ENCODE results near the gene AQP4. TPM values are rescaled to one million over a fixed set of nuclear protein-coding genes. Genes with fewer than 3 reads are reported as not detected.

Gene AQP4
- total and polyA plus RNA-seq, 2 experiments from 2014 or later, result 4.9 to 12.8 TPM

DNA sequence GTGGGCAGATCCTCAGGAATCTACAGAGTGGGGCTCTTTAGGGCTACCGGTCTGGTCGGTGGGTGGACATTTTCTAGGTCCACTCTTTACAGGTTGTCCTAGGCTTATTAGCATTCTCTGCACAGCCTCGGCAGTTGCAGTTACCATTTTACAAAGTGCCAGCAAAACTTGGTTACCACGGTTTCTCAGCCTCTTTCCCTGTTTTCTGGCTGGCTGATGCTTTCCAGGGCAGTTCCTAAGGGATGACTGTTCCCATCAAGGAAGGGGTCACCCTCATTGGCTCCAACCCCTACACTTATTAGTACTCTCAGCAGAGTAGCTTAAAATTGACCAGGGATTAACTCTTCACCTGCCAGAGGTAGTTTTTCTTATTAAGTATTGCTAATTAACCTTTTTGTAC, 2.0 kb upstream of the AQP4 start:
- Histone ChIP-seq H4K20me1 (ENCODE audit: insufficient read depth, poor library complexity, severe bottlenecking) (no peaks in the 10 kb centered on the region), H3K9me2 (replicated peaks; ENCODE audit: insufficient read depth) (no peaks in the 10 kb centered on the region), H3K79me2 (no peaks in the 10 kb centered on the region), H3K27me3 (peaks cover 12% of the 10 kb centered on the region), H3K4me2 (no peak overlapping the region), H3K4me3 (no peak overlapping the region), H3K27ac (no peak overlapping the region), H3K4me1 (ENCODE audit: insufficient read depth) (peaks cover 12% of the 10 kb centered on the region), H3K9me3 (ENCODE audit: low read depth) (no peaks in the 10 kb centered on the region), H2AFZ (no peak overlapping the region), H3K36me3 (replicated peaks; ENCODE audit: insufficient read depth, low read depth) (no peaks in the 10 kb centered on the region)
- TF ChIP-seq EZH2phosphoT487 (IDR thresholded peaks at IDR 0.05; ENCODE audit: low read depth, severe bottlenecking, unreplicated experiment), result no peak
- TF ChIP-seq EZH2 (IDR thresholded peaks at IDR 0.05; ENCODE audit: borderline replicate concordance), result no peak
- TF ChIP-seq, protein P1, sequence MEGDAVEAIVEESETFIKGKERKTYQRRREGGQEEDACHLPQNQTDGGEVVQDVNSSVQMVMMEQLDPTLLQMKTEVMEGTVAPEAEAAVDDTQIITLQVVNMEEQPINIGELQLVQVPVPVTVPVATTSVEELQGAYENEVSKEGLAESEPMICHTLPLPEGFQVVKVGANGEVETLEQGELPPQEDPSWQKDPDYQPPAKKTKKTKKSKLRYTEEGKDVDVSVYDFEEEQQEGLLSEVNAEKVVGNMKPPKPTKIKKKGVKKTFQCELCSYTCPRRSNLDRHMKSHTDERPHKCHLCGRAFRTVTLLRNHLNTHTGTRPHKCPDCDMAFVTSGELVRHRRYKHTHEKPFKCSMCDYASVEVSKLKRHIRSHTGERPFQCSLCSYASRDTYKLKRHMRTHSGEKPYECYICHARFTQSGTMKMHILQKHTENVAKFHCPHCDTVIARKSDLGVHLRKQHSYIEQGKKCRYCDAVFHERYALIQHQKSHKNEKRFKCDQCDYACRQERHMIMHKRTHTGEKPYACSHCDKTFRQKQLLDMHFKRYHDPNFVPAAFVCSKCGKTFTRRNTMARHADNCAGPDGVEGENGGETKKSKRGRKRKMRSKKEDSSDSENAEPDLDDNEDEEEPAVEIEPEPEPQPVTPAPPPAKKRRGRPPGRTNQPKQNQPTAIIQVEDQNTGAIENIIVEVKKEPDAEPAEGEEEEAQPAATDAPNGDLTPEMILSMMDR (IDR thresholded peaks at IDR 0.05; ENCODE audit: poor library complexity), result no peak
- DNase-seq (ENCODE audit: low spot score), result no peak
- WGBS (ENCODE audit: low lambda C conversion rate, missing lambda C conversion rate), result 75% methylated on average over 4 of the region's 4 CpGs

DNA sequence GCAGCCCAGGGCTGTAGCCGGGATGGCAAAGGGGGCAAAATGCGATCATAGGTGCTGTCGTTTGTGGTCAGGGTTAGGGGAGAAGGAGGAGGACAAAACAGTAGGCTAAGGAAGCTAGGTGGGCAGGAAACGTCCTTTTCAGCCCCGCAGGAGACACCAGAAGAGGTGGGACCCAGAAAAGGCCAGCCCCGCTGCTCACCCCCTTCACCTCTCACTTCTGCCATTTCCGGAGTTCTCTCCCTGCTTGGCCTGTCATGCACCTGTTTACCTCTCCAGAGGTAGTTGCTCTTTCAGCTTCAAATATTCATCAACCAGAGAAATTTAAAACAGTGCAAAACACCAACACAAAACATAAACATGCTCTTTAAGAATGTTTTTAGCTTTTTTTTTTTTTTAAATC, 849 bp downstream of the AQP4 start:
- no peaks in the 10 kb centered on the region for H3K79me2 ChIP-seq
- no peak for DNase-seq (ENCODE audit: low spot score)
- peaks cover 12% of the 10 kb centered on the region for H3K4me1 ChIP-seq (ENCODE audit: insufficient read depth)
- no peak for TF ChIP-seq EZH2phosphoT487 (IDR thresholded peaks at IDR 0.05; ENCODE audit: low read depth, severe bottlenecking, unreplicated experiment)
- TF ChIP-seq, protein P1 (IDR thresholded peaks at IDR 0.05; ENCODE audit: poor library complexity), result no peak
- no peak for TF ChIP-seq EZH2 (IDR thresholded peaks at IDR 0.05; ENCODE audit: borderline replicate concordance)
- no peaks in the 10 kb centered on the region for H3K36me3 ChIP-seq (replicated peaks; ENCODE audit: insufficient read depth, low read depth)
- no peak overlapping the region for H3K27ac ChIP-seq
- peaks cover 16% of the 10 kb centered on the region for H3K27me3 ChIP-seq
- no peaks in the 10 kb centered on the region for H3K9me3 ChIP-seq (ENCODE audit: low read depth)
- WGBS (ENCODE audit: low lambda C conversion rate, missing lambda C conversion rate), result 77% methylated on average over 7 of the region's 7 CpGs
- H2AFZ ChIP-seq, result no peak overlapping the region
- no peak overlapping the region for H3K4me3 ChIP-seq
- H3K4me2 ChIP-seq, result no peak overlapping the region
- no peaks in the 10 kb centered on the region for H4K20me1 ChIP-seq (ENCODE audit: insufficient read depth, poor library complexity, severe bottlenecking)
- no peaks in the 10 kb centered on the region for H3K9me2 ChIP-seq (replicated peaks; ENCODE audit: insufficient read depth)

DNA sequence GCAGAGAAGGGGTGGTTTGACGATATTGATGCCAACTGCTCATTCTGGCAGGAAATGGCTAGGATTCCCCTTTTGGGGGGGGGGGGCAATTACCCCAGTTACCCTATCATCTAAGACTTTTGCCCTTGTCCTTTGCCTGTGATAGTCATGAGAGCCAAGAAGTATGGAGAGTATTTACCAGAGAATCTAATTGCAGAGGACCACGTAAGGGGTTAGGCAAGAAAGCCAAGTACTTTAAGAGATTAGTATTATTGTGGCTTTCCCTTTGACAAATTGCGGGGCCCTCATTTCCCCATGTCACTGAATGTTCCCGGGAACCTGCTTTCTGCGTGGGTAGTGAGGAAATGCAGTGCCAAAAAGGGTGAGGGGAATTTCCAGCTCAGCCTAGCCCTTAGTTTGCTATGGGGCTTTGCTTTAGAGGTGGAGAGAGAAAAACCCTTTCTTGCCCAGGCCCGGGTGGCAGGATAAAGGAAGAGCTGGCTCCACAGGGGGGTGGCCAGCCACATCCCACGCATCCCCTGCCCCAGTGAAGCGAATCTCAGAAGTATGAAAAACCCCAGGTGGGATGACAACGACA, 1.5 kb downstream of the AQP4 start:
- Histone ChIP-seq H2AFZ (no peak overlapping the region), H3K79me2 (no peaks in the 10 kb centered on the region), H3K9me2 (replicated peaks; ENCODE audit: insufficient read depth) (no peaks in the 10 kb centered on the region), H4K20me1 (ENCODE audit: insufficient read depth, poor library complexity, severe bottlenecking) (no peaks in the 10 kb centered on the region), H3K4me2 (peak overlapping the region; percentile 93), H3K4me3 (no peak overlapping the region), H3K27ac (no peak overlapping the region), H3K9me3 (ENCODE audit: low read depth) (no peaks in the 10 kb centered on the region), H3K36me3 (replicated peaks; ENCODE audit: insufficient read depth, low read depth) (no peaks in the 10 kb centered on the region), H3K27me3 (peaks cover 16% of the 10 kb centered on the region), H3K4me1 (ENCODE audit: insufficient read depth) (peaks cover 12% of the 10 kb centered on the region)
- TF ChIP-seq EZH2phosphoT487 (IDR thresholded peaks at IDR 0.05; ENCODE audit: low read depth, severe bottlenecking, unreplicated experiment) (no peak), EZH2 (IDR thresholded peaks at IDR 0.05; ENCODE audit: borderline replicate concordance) (no peak)
- TF ChIP-seq, protein P1 (IDR thresholded peaks at IDR 0.05; ENCODE audit: poor library complexity), result no peak
- DNase-seq (ENCODE audit: low spot score), result no peak
- WGBS (ENCODE audit: low lambda C conversion rate, missing lambda C conversion rate), result 67% methylated on average over 9 of the region's 9 CpGs

Measured in hepatocyte (in vitro differentiated cells).